ENCODE data around the gene OOSP3.

GRCh38 chr11:59867946-59868345 is 10.6 kb upstream of the OOSP3 start:
- no peak for TF ChIP-seq CTCF (IDR thresholded peaks at IDR 0.05)
- no peak for TF ChIP-seq POLR2A (IDR thresholded peaks at IDR 0.05)

Data from ovary (tissue), 3 donors.